A549 (cell line): ENCODE measurements around the gene REV1.

ENCODE experiments used
- BHLHE40 ChIP-seq: IDR thresholded peaks from 2 replicates; pipeline ENCODE4 v1.6.1; 2012; ENCODE audit warnings: low read depth, low read length, inconsistent platforms
- CEBPB ChIP-seq, 2 experiments: fragments of >200 bp in 1 of 2; sonication (Bioruptor Twin) in 1 of 2; formaldehyde crosslinking in 1 of 2; IDR thresholded peaks; 2 replicates each; pipeline ENCODE4 v1.6.1; 2012 to 2016
- ELK1 ChIP-seq: fragments of 150-350 bp; IDR thresholded peaks from 2 replicates; pipeline ENCODE4 v1.6.1; 2014; ENCODE audit warnings: low read depth, mild to moderate bottlenecking, low read length
- ESRRA ChIP-seq: fragments of 150-350 bp; IDR thresholded peaks from 2 replicates; pipeline ENCODE4 v1.6.1; 2014; ENCODE audit warnings: mild to moderate bottlenecking, low read length, borderline replicate concordance
- HOXA7 ChIP-seq: fragments of 250-450 bp; sonication (Bioruptor Pico); IDR thresholded peaks from 2 replicates; pipeline ENCODE4 v1.5.0; 2020; ENCODE audit warnings: mild to moderate bottlenecking, moderate library complexity
- JUNB ChIP-seq: fragments of >200 bp; sonication (Bioruptor Twin); formaldehyde crosslinking; IDR thresholded peaks from 2 replicates; pipeline ENCODE4 v1.6.1; 2016
- MAFK ChIP-seq: fragments of 450-650 bp; IDR thresholded peaks from 2 replicates; pipeline ENCODE4 v1.6.1; 2014; ENCODE audit not compliant: partially characterized antibody
- POLR2A ChIP-seq: IDR thresholded peaks from 2 replicates; pipeline ENCODE4 v1.6.1; 2012; ENCODE audit warnings: mild to moderate bottlenecking, low read length
- RAD21 ChIP-seq, 2 experiments: fragments of >200 bp in 1 of 2; sonication (Bioruptor Twin) in 1 of 2; formaldehyde crosslinking in 1 of 2; IDR thresholded peaks in 1 of 2; conservative IDR thresholded peaks in 1 of 2; 2 replicates in 1 of 2; 3 replicates in 1 of 2; pipeline ENCODE4 v1.6.1; 2012 to 2018; ENCODE audit warnings: inconsistent platforms in 1 of 2
- RNF2 ChIP-seq: fragments of 200-600 bp; sonication (generic); IDR thresholded peaks from 2 replicates; pipeline ENCODE4 v1.6.1; 2016; ENCODE audit warnings: low read depth, mild to moderate bottlenecking, antibody characterized with exemption, moderate library complexity, borderline replicate concordance
- ZSCAN20 ChIP-seq: fragments of 250-450 bp; sonication (Bioruptor Pico); IDR thresholded peaks from 2 replicates; pipeline ENCODE4 v1.8.0; 2022; ENCODE audit warnings: mild to moderate bottlenecking, moderate library complexity
- TF ChIP-seq, protein P1 (sequence below): fragments of >200 bp; sonication (Bioruptor Twin); formaldehyde crosslinking; IDR thresholded peaks from 3 replicates; pipeline ENCODE4 v1.5.1; 2016
- TF ChIP-seq, protein P2 (sequence below): IDR thresholded peaks from 2 replicates; pipeline ENCODE4 v1.6.1; 2012

DNA sequence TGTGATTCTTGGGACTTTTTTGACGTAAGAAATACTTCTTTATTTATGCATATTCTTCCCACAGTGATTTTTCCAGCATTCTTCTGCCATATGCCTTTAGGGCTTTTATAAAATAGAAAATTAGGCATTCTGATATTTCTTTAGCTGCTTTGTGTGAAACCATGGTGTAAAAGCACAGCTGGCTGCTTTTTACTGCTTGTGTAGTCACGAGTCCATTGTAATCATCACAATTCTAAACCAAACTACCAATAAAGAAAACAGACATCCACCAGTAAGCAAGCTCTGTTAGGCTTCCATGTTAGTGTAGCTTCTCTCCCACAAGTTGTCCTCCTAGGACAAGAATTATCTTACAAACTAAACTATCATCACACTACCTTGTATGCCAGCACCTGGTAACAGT, 90.0 kb downstream of the REV1 start:
- TF ChIP-seq, protein P1, sequence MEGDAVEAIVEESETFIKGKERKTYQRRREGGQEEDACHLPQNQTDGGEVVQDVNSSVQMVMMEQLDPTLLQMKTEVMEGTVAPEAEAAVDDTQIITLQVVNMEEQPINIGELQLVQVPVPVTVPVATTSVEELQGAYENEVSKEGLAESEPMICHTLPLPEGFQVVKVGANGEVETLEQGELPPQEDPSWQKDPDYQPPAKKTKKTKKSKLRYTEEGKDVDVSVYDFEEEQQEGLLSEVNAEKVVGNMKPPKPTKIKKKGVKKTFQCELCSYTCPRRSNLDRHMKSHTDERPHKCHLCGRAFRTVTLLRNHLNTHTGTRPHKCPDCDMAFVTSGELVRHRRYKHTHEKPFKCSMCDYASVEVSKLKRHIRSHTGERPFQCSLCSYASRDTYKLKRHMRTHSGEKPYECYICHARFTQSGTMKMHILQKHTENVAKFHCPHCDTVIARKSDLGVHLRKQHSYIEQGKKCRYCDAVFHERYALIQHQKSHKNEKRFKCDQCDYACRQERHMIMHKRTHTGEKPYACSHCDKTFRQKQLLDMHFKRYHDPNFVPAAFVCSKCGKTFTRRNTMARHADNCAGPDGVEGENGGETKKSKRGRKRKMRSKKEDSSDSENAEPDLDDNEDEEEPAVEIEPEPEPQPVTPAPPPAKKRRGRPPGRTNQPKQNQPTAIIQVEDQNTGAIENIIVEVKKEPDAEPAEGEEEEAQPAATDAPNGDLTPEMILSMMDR = no peak
- TF ChIP-seq, protein P2, sequence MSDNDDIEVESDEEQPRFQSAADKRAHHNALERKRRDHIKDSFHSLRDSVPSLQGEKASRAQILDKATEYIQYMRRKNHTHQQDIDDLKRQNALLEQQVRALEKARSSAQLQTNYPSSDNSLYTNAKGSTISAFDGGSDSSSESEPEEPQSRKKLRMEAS = no peak
- TF ChIP-seq JUNB = no peak
- TF ChIP-seq RAD21 (conservative IDR thresholded peaks at IDR 0.05 in 1 of 2, IDR thresholded peaks at IDR 0.05 in 1 of 2) = no peak
- TF ChIP-seq POLR2A = no peak
- no peak for TF ChIP-seq CEBPB (IDR thresholded peaks at IDR 0.05)
- TF ChIP-seq RNF2 = no peak
- TF ChIP-seq BHLHE40 = no peak
- TF ChIP-seq ZSCAN20 (CRISPR knock-in tag) = no peak
- no peak for TF ChIP-seq MAFK
- no peak for TF ChIP-seq ELK1
- TF ChIP-seq HOXA7 (CRISPR knock-in tag) = no peak
- no peak for TF ChIP-seq ESRRA
